HG03196 (cell line): ENCODE data around the gene MAB21L3.

ENCODE experiments used
- ATAC-seq: cut with Tn5 transposase; IDR thresholded peaks from one replicate; pipeline ENCODE4 v1.9.1; 2021; ENCODE audit not compliant: unreplicated experiment

Gene MAB21L3

GRCh38 chr1:116107371-116107770 is 3.8 kb upstream of the MAB21L3 start:
- ATAC-seq: no peak

GRCh38 chr1:116111524-116112021 is 374 bp downstream of the MAB21L3 start:
- ATAC-seq: no peak

DNA sequence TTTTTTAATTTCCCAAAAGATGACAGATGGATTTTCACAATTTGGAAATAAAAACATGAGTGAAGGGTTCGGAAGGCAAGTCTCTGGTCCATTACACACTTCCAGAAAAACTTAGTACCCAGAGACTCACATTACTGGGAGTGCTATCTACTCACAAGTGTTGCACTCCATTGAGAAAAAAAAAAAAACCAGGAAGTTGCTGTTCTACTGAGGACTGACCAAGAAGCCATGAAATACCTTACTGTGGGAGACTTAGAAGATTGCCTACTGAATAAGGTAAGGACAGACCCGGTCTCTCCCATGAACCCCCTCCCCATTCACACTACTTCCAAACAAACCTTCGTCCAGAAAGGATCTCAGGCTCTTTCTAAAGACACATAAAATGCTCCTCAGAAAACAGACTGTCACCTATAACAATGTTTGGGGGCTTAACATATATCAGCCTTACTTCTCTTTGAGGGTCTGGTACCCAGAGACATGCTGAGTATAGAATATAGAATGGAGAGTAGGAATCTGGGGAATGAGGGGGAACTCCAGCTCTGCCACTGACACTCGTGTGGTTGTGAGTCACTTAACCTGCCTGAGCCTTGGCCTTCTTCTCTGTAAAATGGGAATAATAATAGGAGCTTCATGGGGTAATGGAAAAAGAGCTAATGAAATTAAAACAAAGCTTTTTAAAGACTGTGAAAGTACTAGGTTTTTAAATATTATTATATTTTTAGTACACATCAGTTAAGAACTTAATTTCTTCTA is 1.4 kb downstream of the MAB21L3 start:
- ATAC-seq: no peak

DNA sequence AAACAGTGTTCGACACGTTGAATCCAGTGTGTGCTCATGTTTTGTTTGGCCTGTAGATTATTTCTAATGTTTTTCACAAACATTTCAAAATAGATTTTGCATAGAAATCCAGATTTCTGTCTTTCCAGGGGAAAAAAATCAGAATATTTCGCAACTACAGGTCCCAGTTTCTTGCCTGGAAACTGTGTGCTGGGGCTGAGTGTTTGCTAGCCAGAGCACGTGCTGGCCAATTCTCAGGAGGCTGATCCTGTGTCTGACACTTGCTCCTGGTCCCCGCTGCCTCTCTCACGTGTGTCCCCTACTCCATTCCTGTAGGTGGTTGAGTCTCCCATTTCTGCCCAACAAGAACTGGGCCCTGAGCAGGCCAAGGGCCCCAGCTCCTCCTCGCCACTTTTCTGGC is 2.4 kb downstream of the MAB21L3 start:
- ATAC-seq: no peak

- no peak for ATAC-seq
These were observed 4.6 kb downstream of the MAB21L3 start for GRCh38 chr1:116115476-116116439.

DNA sequence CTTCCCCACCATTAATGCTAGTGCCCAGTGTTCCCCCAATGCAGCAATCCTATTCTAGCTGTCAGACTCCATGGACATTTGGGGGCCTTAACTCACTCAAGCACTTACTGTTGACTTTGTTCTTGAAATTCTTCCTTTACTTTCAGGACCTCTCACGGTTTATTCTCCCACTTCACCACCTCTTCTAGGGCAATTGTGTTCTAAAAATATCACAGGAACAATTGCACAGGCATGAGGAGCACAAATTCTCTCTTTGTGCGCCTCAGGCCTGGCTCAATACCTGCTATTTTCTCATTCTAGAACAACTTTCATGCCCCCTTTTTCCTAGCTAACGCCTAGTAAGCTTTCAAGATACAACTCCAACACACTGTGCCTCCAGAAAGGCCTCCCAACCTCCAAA is 7.3 kb downstream of the MAB21L3 start:
- ATAC-seq: no peak

- no peak for ATAC-seq
These were observed 8.7 kb downstream of the MAB21L3 start for GRCh38 chr1:116119876-116120275.

- no peak for ATAC-seq
These were observed 12.0 kb downstream of the MAB21L3 start for GRCh38 chr1:116122955-116123757.

DNA sequence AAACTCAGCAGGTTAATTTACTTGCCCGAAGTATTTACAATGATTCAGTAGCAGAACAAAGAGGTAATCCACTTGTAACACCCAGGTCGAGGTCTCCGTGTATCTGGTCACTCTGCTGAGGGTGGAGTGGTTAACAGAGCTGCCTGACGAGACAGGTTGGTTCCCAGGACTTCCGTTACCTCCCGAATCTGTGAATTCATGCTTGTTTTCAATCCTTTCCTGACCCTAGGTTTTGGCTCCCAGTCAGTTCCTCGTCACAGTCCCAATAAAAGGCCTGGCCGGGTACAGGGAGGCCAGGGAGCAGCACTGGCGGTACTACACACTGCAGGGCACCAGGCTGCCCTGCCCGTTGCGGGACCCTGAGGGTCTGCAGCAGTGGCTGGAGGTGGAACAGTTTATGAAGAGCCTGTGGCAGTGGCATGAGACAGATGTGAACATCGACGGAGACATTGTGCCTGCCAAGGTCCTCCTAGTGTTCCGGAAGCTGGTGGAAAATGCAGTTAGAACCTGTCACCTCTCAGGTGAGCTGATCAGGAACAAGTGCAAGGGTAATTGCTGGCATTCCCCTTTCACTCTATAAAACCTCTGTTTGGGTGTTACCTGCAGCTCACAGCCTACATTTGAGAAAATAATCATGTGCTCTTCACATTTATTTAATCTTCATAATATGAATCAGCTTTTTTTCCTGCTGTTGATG is 12.8 kb downstream of the MAB21L3 start:
- ATAC-seq: no peak

GRCh38 chr1:116125758-116126157 is 14.6 kb downstream of the MAB21L3 start:
- ATAC-seq: no peak

DNA sequence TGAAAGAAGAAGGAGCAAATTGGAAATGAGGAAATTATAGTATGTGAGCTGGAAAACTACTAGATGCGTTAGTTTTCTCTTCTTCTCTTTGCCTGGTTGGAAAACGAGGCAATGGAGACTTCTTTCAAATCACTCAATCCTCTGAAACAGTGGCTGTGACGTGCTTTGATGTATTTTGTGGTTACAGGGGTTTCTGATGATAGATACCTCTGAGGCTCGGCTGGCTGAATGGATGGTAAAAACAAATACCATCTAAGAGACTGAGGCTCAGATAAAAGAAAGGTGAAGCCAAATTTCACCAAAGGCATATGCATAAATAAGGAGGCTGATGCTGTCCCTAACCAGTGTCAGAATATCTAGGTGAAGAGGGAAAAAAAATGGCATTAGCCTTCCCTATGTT is 15.1 kb downstream of the MAB21L3 start:
- ATAC-seq: no peak

- ATAC-seq: no peak
These were observed 16.1 kb downstream of the MAB21L3 start for GRCh38 chr1:116127123-116127847.

- ATAC-seq: no peak
These were observed 16.8 kb downstream of the MAB21L3 start for GRCh38 chr1:116127848-116128540.

DNA sequence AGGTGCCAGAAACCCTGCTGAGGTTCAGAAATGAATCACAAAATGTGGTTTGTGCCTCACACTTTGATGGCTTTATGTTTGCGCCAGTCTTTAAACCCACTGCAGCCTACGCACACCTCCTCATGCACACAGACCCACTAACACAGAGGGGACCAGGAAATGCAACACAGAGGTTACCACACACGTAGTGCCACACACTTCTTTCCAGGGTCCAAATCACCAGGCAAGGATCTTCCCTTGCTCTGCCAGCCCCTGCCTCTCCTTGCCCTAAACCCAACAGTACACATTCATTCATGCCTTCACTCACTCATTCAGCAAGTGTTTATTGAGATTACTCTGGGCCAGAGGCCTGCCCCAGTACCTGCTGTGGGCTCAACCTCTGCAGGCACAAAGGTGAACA is 17.5 kb downstream of the MAB21L3 start:
- ATAC-seq: no peak

GRCh38 chr1:116129537-116129936 is 18.3 kb downstream of the MAB21L3 start:
- no peak for ATAC-seq

DNA sequence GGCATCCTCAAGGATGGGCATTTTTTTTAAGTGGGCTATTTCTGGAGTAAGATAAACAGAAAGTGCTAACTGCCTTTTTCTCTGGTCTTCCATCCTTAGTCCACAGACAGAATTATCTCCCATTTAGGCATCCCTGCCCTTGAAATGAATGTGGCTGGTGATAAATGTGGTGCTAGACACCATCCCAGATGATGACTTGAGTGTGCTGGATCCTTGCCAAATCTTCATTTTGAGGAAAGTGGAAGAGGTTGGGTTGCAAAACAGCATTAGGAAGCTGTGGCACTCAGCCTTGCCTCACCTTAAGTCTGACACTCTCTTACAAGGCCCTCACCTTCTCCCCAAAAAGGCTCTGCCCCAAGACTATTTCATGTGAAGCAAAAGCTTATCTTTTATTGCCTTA is 19.2 kb downstream of the MAB21L3 start:
- no peak for ATAC-seq

- ATAC-seq: no peak
These were observed 20.0 kb downstream of the MAB21L3 start for GRCh38 chr1:116131170-116131569.

- ATAC-seq: no peak
These were observed 20.8 kb downstream of the MAB21L3 start for GRCh38 chr1:116131866-116132605.
